Measurements from ENCODE around the gene METTL16. TPM values are rescaled to one million over a fixed set of nuclear protein-coding genes. Genes with fewer than 3 reads are reported as not detected.
"Not testable (repeated sequence)": the region's sequence is repeated elsewhere in the genome, so short reads cannot be mapped to it uniquely, and the experiment has no call there.

METTL16 gene
- total RNA-seq, 1 donor from 2014 or later: 39.3 TPM

DNA sequence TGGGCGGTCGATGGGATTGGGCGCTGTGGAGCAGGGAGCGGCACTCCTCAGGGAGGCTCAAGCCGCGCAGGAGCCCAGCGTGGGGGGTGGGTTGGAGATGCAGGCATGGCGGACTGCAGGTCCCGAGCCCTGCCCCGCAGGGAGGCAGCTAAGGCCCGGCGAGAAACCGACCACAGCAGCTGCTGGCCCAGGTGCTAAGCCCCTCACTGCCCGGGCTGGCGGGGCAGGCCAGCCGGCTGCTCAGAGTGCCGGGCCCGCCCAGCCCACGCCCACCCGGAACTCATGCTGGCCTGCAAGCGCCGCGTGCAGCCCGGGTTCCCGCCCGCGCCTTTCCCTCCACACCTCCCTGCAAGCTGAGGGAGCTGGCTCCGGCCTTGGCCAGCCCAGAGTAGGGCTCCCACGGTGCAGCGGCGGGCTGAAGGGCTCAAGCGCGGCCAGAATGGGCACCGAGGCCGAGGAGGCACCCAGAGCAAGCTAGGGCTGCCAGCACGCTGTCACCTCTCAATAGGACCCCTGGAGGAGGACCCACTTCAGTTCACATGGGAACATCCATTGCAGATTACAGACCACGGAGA is 20.5 kb upstream of the METTL16 start:
- Mint-ChIP-seq H3K4me1 (ENCODE audit: unreplicated experiment) (no peaks in the 10 kb centered on the region), H3K36me3 (no peaks in the 10 kb centered on the region), H3K27me3 (no peaks in the 10 kb centered on the region), H3K27ac (no peak overlapping the region), H3K4me3 (no peak overlapping the region), H3K9me3 (no peaks in the 10 kb centered on the region)
- TF ChIP-seq, protein P1, sequence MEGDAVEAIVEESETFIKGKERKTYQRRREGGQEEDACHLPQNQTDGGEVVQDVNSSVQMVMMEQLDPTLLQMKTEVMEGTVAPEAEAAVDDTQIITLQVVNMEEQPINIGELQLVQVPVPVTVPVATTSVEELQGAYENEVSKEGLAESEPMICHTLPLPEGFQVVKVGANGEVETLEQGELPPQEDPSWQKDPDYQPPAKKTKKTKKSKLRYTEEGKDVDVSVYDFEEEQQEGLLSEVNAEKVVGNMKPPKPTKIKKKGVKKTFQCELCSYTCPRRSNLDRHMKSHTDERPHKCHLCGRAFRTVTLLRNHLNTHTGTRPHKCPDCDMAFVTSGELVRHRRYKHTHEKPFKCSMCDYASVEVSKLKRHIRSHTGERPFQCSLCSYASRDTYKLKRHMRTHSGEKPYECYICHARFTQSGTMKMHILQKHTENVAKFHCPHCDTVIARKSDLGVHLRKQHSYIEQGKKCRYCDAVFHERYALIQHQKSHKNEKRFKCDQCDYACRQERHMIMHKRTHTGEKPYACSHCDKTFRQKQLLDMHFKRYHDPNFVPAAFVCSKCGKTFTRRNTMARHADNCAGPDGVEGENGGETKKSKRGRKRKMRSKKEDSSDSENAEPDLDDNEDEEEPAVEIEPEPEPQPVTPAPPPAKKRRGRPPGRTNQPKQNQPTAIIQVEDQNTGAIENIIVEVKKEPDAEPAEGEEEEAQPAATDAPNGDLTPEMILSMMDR (conservative IDR thresholded peaks at IDR 0.05): no peak
- DNase-seq (ENCODE audit: extremely low spot score, unreplicated experiment): no peak

DNA sequence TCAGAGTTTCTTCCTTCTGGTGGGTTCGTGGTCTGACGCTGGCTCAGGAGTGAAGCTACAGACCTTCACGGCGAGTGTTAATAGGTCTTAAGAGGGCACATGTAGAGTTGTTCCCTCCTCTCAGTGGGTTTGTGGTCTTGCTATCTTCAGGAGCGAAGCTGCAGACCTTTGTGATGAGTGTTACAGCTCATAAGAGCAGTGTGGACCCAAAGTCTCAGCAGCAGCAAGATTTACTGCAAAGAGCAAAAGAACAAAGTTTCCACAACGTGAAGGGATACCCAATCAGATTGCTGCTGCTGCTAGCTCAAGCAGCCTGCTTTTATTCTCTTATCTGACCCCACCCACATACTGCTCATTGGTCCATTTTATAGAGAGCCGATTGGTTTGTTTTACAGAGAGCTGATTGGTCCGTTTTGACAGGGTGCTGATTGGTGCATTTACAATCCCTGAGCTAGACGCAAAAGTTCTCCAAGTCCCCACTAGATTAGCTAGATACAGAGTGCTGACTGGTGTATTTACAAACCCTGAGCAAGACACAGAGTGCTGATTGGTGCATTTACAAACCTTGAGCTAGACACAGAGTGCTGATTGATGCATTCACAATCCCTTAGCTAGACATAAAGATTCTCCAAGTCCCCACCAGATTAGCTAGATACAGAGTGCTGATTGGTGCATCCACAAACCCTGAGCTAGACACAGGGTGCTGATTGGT is 19.7 kb upstream of the METTL16 start:
- H3K27ac Mint-ChIP-seq; H3K36me3 Mint-ChIP-seq; DNase-seq (ENCODE audit: extremely low spot score, unreplicated experiment); H3K27me3 Mint-ChIP-seq; H3K4me1 Mint-ChIP-seq (ENCODE audit: unreplicated experiment); H3K4me3 Mint-ChIP-seq; H3K9me3 Mint-ChIP-seq: not testable (repeated sequence)

DNA sequence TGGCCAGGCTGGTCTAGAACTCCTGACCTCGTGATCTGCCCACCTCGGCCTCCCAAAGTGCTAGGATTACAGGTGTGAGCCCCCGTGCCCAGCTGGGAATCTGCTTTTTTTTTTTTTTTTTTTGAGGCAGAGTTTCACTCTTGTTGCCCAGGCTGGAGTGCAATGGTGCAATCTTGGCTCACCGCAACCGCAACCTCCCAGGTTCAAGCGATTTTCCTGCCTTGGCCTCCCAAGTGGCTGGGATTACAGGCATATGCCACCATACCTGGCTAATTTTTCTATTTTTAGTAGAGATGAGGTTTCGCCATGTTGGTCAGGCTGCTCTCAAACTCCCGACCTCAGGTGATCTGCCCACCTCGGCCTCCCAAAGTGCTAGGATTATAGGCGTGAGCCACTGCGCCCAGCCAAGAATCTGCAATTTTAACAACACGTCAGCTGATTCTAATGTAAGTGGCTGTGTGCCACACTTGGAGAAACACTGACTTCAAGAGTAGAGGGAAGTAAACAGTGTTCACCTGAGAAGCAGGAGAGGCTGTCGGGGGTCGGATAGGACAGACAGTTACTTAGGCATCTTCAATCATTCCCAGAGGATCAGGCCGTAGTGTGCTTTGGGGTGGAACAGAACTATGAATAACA is 10.2 kb upstream of the METTL16 start:
- not testable (repeated sequence) for H3K9me3 Mint-ChIP-seq; H3K4me1 Mint-ChIP-seq (ENCODE audit: unreplicated experiment); H3K36me3 Mint-ChIP-seq; DNase-seq (ENCODE audit: extremely low spot score, unreplicated experiment); H3K4me3 Mint-ChIP-seq; H3K27me3 Mint-ChIP-seq; H3K27ac Mint-ChIP-seq

DNA sequence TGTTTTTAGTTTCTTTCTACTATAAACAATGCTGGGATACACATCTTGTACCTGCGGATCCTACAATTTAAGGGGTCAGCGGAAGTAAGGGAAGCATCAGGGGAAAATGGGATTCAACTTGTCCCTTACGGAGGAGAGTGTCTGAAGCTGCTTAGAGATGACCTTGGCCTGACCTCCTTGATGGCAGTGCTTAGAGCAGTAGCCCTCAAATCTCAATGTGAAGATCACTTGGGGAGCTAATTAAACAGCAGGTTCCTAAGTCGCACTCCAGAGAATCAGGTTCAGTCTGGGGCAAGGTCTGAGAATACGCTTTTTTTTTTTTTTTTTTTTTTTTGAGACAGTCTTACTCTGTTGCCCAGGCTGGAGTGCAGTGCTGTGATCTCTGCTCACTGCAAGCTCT is 9.6 kb upstream of the METTL16 start:
- Mint-ChIP-seq H3K27ac (no peak overlapping the region), H3K9me3 (no peaks in the 10 kb centered on the region), H3K4me3 (no peak overlapping the region), H3K27me3 (no peaks in the 10 kb centered on the region), H3K36me3 (no peaks in the 10 kb centered on the region), H3K4me1 (ENCODE audit: unreplicated experiment) (no peaks in the 10 kb centered on the region)
- TF ChIP-seq, protein P1 (conservative IDR thresholded peaks at IDR 0.05): no peak
- DNase-seq (ENCODE audit: extremely low spot score, unreplicated experiment): no peak

DNA sequence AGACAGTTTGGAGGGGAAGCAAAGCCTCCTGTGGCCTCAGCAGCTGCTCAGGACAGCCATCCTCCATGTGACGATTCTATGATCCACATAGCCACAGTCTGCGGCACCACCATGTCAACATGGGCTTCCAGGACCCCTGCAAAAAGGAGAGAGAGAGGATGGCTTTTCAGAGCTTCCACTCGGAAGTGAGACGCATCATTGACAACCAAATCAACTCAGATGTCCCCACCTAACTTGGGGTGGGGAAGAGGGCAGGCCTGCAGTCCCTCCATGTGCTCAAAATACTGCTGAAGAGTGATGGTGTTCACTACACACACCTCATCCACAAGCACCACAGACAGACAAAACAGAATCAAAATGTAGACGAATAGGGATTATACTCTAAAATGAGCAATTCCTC is 5.9 kb upstream of the METTL16 start:
- Mint-ChIP-seq H3K9me3 (no peaks in the 10 kb centered on the region), H3K27me3 (no peaks in the 10 kb centered on the region), H3K4me1 (ENCODE audit: unreplicated experiment) (no peaks in the 10 kb centered on the region), H3K36me3 (no peaks in the 10 kb centered on the region), H3K4me3 (no peak overlapping the region), H3K27ac (no peak overlapping the region)
- no peak for DNase-seq (ENCODE audit: extremely low spot score, unreplicated experiment)
- TF ChIP-seq, protein P1 (conservative IDR thresholded peaks at IDR 0.05): no peak

DNA sequence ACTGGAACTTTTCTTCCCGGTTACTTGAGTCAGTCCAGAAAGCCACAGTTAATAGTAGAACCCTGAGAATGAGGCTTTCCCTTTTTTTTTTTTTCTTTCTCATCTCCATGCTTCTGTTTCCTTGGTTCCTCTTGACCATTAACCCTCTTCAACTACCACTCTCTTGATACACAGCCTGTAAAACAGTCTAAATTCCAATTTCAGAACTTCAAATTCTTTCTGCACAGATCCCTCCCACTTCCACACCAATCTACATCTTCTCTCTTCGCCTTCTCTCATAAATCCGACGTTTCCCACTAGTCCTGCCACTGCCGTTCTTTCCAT is 588 bp downstream of the METTL16 start:
- peaks cover 8% of the 10 kb centered on the region for H3K9me3 Mint-ChIP-seq
- peaks cover 15% of the 10 kb centered on the region for H3K4me1 Mint-ChIP-seq (ENCODE audit: unreplicated experiment)
- TF ChIP-seq, protein P1 (conservative IDR thresholded peaks at IDR 0.05): no peak
- no peak for DNase-seq (ENCODE audit: extremely low spot score, unreplicated experiment)
- no peaks in the 10 kb centered on the region for H3K27me3 Mint-ChIP-seq
- no peak overlapping the region for H3K4me3 Mint-ChIP-seq
- H3K36me3 Mint-ChIP-seq: peaks cover 11% of the 10 kb centered on the region
- no peak overlapping the region for H3K27ac Mint-ChIP-seq
